Stimulated activated naive B cell treated with anti-CD40 and anti-IgM and Interleukin-4, amounts not matched to agents 10 μg/mL and 1 μg/mL and 100 μg/mL, for 72 hours (primary cell): Measurements from ENCODE around the gene GRIP2.

ENCODE experiments used
- ATAC-seq, 2 donors: fragments of 150-1000 bp; cut with Tn5 transposase; replicated peaks; 2 replicates each; pipeline ENCODE4 v1.10.0; 2021; ENCODE audit warnings: moderate library complexity in 1 of 2
- DNase-seq: peaks from one replicate; pipeline ENCODE4 v3.0.0; 2021
- H3K27ac Mint-ChIP-seq: one replicate; pipeline ENCODE4 v1.8.0; 2022; ENCODE audit warnings: mild to moderate bottlenecking, mixed read lengths
- H3K27me3 Mint-ChIP-seq, 2 donors: one replicate each; pipeline ENCODE4 v1.8.0; 2022; ENCODE audit warnings: mixed read lengths in 2 of 2
- H3K36me3 Mint-ChIP-seq, 2 donors: one replicate each; pipeline ENCODE4 v1.8.0; 2022; ENCODE audit warnings: mixed read lengths in 2 of 2, mild to moderate bottlenecking in 1 of 2
- H3K4me1 Mint-ChIP-seq, 2 donors: one replicate each; pipeline ENCODE4 v1.8.0; 2022; ENCODE audit warnings: mixed read lengths in 2 of 2, mild to moderate bottlenecking in 1 of 2
- H3K4me3 Mint-ChIP-seq, 2 donors: one replicate each; pipeline ENCODE4 v1.8.0; 2022; ENCODE audit warnings: mild to moderate bottlenecking in 2 of 2, mixed read lengths in 2 of 2, moderate library complexity in 1 of 2
- H3K9me3 Mint-ChIP-seq, 2 donors: one replicate each; pipeline ENCODE4 v1.8.0; 2022; ENCODE audit warnings: mixed read lengths in 2 of 2, mild to moderate bottlenecking in 1 of 2

Gene GRIP2

GRCh38 chr3:14455571-14456317 lies 84.4 kb downstream of the GRIP2 start:
- DNase-seq (no peak), ATAC-seq (no peak)
- Mint-ChIP-seq H3K9me3 (no peaks in the 10 kb centered on the region), H3K36me3 (peaks cover 48 to 69% of the 10 kb centered on the region in 2 donors), H3K4me1 (peaks cover 32 to 45% of the 10 kb centered on the region in 2 donors), H3K27me3 (no peaks in the 10 kb centered on the region), H3K27ac (no peak overlapping the region), H3K4me3 (no peak overlapping the region)

GRCh38 chr3:14454639-14455310 lies 85.4 kb downstream of the GRIP2 start:
- no peak for ATAC-seq
- Mint-ChIP-seq H3K27ac (no peak overlapping the region), H3K9me3 (no peaks in the 10 kb centered on the region), H3K36me3 (peaks cover 45 to 66% of the 10 kb centered on the region in 2 donors), H3K4me1 (peaks cover 27 to 38% of the 10 kb centered on the region in 2 donors), H3K4me3 (no peak overlapping the region), H3K27me3 (no peaks in the 10 kb centered on the region)
- no peak for DNase-seq

- Mint-ChIP-seq H3K27ac (peak overlapping the region; percentile 86), H3K27me3 (no peaks in the 10 kb centered on the region), H3K4me3 (peak overlapping the region in 1 of 2 donors; percentile 23), H3K36me3 (peaks cover 50 to 66% of the 10 kb centered on the region in 2 donors), H3K4me1 (peaks cover 27 to 40% of the 10 kb centered on the region in 2 donors), H3K9me3 (no peaks in the 10 kb centered on the region)
- DNase-seq (no peak), ATAC-seq (peak; percentile 91 to 99)
These were observed 86.1 kb downstream of the GRIP2 start for GRCh38 chr3:14453876-14454638.

GRCh38 chr3:14452740-14453710 lies 87.1 kb downstream of the GRIP2 start:
- peaks cover 34 to 49% of the 10 kb centered on the region in 2 donors for H3K4me1 Mint-ChIP-seq
- ATAC-seq = no peak
- peak overlapping the region; percentile 86 for H3K27ac Mint-ChIP-seq
- no peak overlapping the region for H3K4me3 Mint-ChIP-seq
- peaks cover 52 to 71% of the 10 kb centered on the region in 2 donors for H3K36me3 Mint-ChIP-seq
- H3K27me3 Mint-ChIP-seq = no peaks in the 10 kb centered on the region
- no peak for DNase-seq
- no peaks in the 10 kb centered on the region for H3K9me3 Mint-ChIP-seq

- H3K27me3 Mint-ChIP-seq = no peaks in the 10 kb centered on the region
- H3K4me3 Mint-ChIP-seq = no peak overlapping the region
- H3K9me3 Mint-ChIP-seq = no peaks in the 10 kb centered on the region
- DNase-seq (no peak), ATAC-seq (no peak)
- H3K36me3 Mint-ChIP-seq = peaks cover 60 to 73% of the 10 kb centered on the region in 2 donors
- H3K4me1 Mint-ChIP-seq = peaks cover 32 to 49% of the 10 kb centered on the region in 2 donors
- H3K27ac Mint-ChIP-seq = peak overlapping the region; percentile 25
These were observed 88.0 kb downstream of the GRIP2 start for GRCh38 chr3:14451844-14452739.

GRCh38 chr3:14450922-14451606 lies 89.1 kb downstream of the GRIP2 start:
- peaks cover 32 to 49% of the 10 kb centered on the region in 2 donors for H3K4me1 Mint-ChIP-seq
- peaks cover 66 to 78% of the 10 kb centered on the region in 2 donors for H3K36me3 Mint-ChIP-seq
- no peak overlapping the region for H3K4me3 Mint-ChIP-seq
- peak overlapping the region; percentile 75 for H3K27ac Mint-ChIP-seq
- no peak for DNase-seq
- no peaks in the 10 kb centered on the region for H3K27me3 Mint-ChIP-seq
- peaks cover 0 to 3% of the 10 kb centered on the region in 2 donors for H3K9me3 Mint-ChIP-seq
- ATAC-seq = no peak

- no peak overlapping the region for H3K27ac Mint-ChIP-seq
- H3K4me3 Mint-ChIP-seq = no peak overlapping the region
- ATAC-seq (no peak), DNase-seq (no peak)
- H3K36me3 Mint-ChIP-seq = peaks cover 71 to 78% of the 10 kb centered on the region in 2 donors
- H3K9me3 Mint-ChIP-seq = peaks cover 0 to 3% of the 10 kb centered on the region in 2 donors
- peaks cover 32 to 49% of the 10 kb centered on the region in 2 donors for H3K4me1 Mint-ChIP-seq
- no peaks in the 10 kb centered on the region for H3K27me3 Mint-ChIP-seq
These were observed 89.6 kb downstream of the GRIP2 start for GRCh38 chr3:14450506-14450905.

- H3K27me3 Mint-ChIP-seq = no peaks in the 10 kb centered on the region
- ATAC-seq = peak; percentile 29 to 77
- peaks cover 70 to 79% of the 10 kb centered on the region in 2 donors for H3K36me3 Mint-ChIP-seq
- H3K4me1 Mint-ChIP-seq = peaks cover 28 to 46% of the 10 kb centered on the region in 2 donors
- no peak for DNase-seq
- peaks cover 0 to 3% of the 10 kb centered on the region in 2 donors for H3K9me3 Mint-ChIP-seq
- peak overlapping the region; percentile 52 for H3K27ac Mint-ChIP-seq
- no peak overlapping the region for H3K4me3 Mint-ChIP-seq
These were observed 91.1 kb downstream of the GRIP2 start for GRCh38 chr3:14448756-14449727.

GRCh38 chr3:14448063-14448462 lies 92.1 kb downstream of the GRIP2 start:
- peaks cover 19 to 37% of the 10 kb centered on the region in 2 donors for H3K4me1 Mint-ChIP-seq
- peaks cover 0 to 3% of the 10 kb centered on the region in 2 donors for H3K9me3 Mint-ChIP-seq
- DNase-seq (no peak), ATAC-seq (no peak)
- H3K4me3 Mint-ChIP-seq = no peak overlapping the region
- H3K27me3 Mint-ChIP-seq = no peaks in the 10 kb centered on the region
- H3K27ac Mint-ChIP-seq = no peak overlapping the region
- H3K36me3 Mint-ChIP-seq = peaks cover 70 to 79% of the 10 kb centered on the region in 2 donors

- no peak for ATAC-seq
- Mint-ChIP-seq H3K27me3 (no peaks in the 10 kb centered on the region), H3K4me1 (peaks cover 17 to 27% of the 10 kb centered on the region in 2 donors), H3K9me3 (peaks cover 0 to 3% of the 10 kb centered on the region in 2 donors), H3K4me3 (no peak overlapping the region), H3K27ac (no peak overlapping the region), H3K36me3 (peaks cover 63 to 73% of the 10 kb centered on the region in 2 donors)
- no peak for DNase-seq
These were observed 93.1 kb downstream of the GRIP2 start for GRCh38 chr3:14446988-14447570.

- no peak for ATAC-seq
- Mint-ChIP-seq H3K27me3 (no peaks in the 10 kb centered on the region), H3K36me3 (peaks cover 55 to 65% of the 10 kb centered on the region in 2 donors)
These were observed 94.4 kb downstream of the GRIP2 start for GRCh38 chr3:14445773-14446172.

More at GRCh38 chr3:14445773-14446172, 94.4 kb downstream of the GRIP2 start:
- no peak for DNase-seq
- no peak overlapping the region for H3K4me3 Mint-ChIP-seq
- H3K4me1 Mint-ChIP-seq = peaks cover 16 to 26% of the 10 kb centered on the region in 2 donors
- peaks cover 0 to 3% of the 10 kb centered on the region in 2 donors for H3K9me3 Mint-ChIP-seq
- H3K27ac Mint-ChIP-seq = peak overlapping the region; percentile 37
